ENCODE results near the gene WNT3.

- TF ChIP-seq CTCF (IDR thresholded peaks at IDR 0.05; ENCODE audit: low read depth, low read length, missing input control) (no peak), JUND (IDR thresholded peaks at IDR 0.05) (no peak), TAF1 (conservative IDR thresholded peaks at IDR 0.05) (no peak), GABPA (IDR thresholded peaks at IDR 0.05 in 1 of 2, conservative IDR thresholded peaks at IDR 0.05 in 1 of 2) (no peak), MAX (IDR thresholded peaks at IDR 0.05) (no peak), SP1 (IDR thresholded peaks at IDR 0.05) (no peak), REST (IDR thresholded peaks at IDR 0.05) (no peak), EGR1 (IDR thresholded peaks at IDR 0.05; ENCODE audit: low read depth in 2 of 2) (no peak), RAD21 (IDR thresholded peaks at IDR 0.05) (no peak), RXRA (IDR thresholded peaks at IDR 0.05) (no peak), ATF3 (IDR thresholded peaks at IDR 0.05) (no peak), HNF4A (conservative IDR thresholded peaks at IDR 0.05) (no peak), NR2F2 (IDR thresholded peaks at IDR 0.05) (no peak)
These were observed 30.0 kb upstream of the WNT3 start for GRCh38 chr17:46848534-46848933.
